Vagina (tissue), 2 donors: ENCODE measurements around the gene ARHGAP26.

ENCODE experiments used
- CTCF ChIP-seq, 3 experiments: fragments of 450-650 bp in 2 of 3; fragments of 200-600 bp in 1 of 3; sonication (generic) in 1 of 3; IDR thresholded peaks; one replicate each; pipeline ENCODE4 v1.5.1; 2017 to 2019; ENCODE audit warnings: antibody characterized with exemption in 3 of 3, mild to moderate bottlenecking in 2 of 3, moderate library complexity in 2 of 3
- POLR2A ChIP-seq, 2 donors: fragments of 450-650 bp; IDR thresholded peaks; one replicate each; pipeline ENCODE4 v1.6.1; 2017; ENCODE audit warnings: antibody characterized with exemption in 2 of 2, mild to moderate bottlenecking in 2 of 2, moderate library complexity in 2 of 2
- POLR2AphosphoS5 ChIP-seq, 2 donors: sonication (generic); formaldehyde crosslinking; IDR thresholded peaks; one replicate each; pipeline ENCODE4 v1.9.0; 2017; ENCODE audit warnings: antibody characterized with exemption in 2 of 2, mild to moderate bottlenecking in 2 of 2, low read depth in 1 of 2; ENCODE audit not compliant: insufficient read depth in 1 of 2

GRCh38 chr5:142810081-142810480 is 39.9 kb downstream of the ARHGAP26 start:
- TF ChIP-seq POLR2A (IDR thresholded peaks at IDR 0.05) (no peak), CTCF (IDR thresholded peaks at IDR 0.05) (no peak), POLR2AphosphoS5 (IDR thresholded peaks at IDR 0.05; ENCODE audit: insufficient read depth in 1 of 2, low read depth in 1 of 2) (no peak)
